ENCODE results near the gene NUMBL. TPM values are rescaled to one million over a fixed set of nuclear protein-coding genes. Genes with fewer than 3 reads are reported as not detected.

NUMBL gene
- total and polyA plus RNA-seq, 2 of the 4 experiments (the other 2 are of a cell fraction) = 6.3 to 29.0 TPM

DNA sequence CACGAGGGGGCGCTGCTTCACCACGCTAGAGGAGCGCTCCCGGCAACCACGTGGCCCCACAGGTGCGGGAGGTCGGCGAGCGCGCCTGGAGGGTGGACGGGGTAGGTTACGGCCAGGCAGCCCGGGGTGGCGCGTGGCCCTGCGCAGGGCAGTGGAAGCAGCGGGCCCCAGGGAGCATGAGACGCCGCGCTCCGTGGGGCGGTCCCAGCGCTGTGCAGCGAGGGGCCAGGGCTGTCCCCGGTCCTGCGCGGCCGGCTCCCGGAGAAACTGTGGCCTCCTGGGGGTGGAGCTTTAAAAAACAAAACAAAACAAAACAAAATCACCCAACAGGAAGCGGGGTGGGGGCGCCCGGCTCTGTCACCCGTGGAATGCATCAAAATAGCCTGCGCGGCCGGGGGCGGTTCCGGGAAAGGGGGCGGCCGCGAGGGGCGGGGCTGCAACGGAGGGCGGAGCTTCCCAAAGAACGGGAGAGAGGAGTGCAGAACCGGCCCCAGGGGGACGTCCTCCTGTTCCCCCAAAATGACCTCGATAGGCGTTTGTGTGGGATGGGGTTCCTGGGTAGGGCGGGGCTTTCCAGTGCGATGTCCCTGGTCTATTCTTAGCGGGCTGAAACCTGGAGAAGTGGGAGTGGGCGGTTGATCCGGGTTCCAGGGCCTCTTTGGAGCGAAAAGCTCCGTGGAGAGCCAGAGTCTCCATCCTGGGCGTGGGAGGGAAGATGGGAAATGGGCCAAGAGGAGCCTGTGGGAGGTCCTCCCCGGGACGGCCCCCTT lies 27.3 kb downstream of the NUMBL start (continued):
- TF ChIP-seq, protein P1, sequence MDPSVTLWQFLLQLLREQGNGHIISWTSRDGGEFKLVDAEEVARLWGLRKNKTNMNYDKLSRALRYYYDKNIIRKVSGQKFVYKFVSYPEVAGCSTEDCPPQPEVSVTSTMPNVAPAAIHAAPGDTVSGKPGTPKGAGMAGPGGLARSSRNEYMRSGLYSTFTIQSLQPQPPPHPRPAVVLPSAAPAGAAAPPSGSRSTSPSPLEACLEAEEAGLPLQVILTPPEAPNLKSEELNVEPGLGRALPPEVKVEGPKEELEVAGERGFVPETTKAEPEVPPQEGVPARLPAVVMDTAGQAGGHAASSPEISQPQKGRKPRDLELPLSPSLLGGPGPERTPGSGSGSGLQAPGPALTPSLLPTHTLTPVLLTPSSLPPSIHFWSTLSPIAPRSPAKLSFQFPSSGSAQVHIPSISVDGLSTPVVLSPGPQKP (IDR thresholded peaks at IDR 0.05; ENCODE audit: borderline replicate concordance, low read depth, low read length) = no peak

- no peaks in the 10 kb centered on the region for H3K79me1 ChIP-seq (ENCODE audit: low read depth in 1 of 2, low read length in 2 of 2)
- POLR2A ChIA-PET (ENCODE audit: unreplicated experiment) = no interaction called here
- H3K4me2 ChIP-seq (ENCODE audit: low read depth, low read length) = no peak overlapping the region
- H3K27ac ChIP-seq (ENCODE audit: insufficient read depth, low read length) = no peak overlapping the region
- H3K27me3 ChIP-seq (ENCODE audit: control insufficient read depth, insufficient read depth, low read length) = no peaks in the 10 kb centered on the region
- H3K56ac ChIP-seq (ENCODE audit: extremely low read depth, insufficient read depth, low read length) = no peak overlapping the region
- H3K14ac ChIP-seq (replicated peaks; ENCODE audit: low read depth, low read length) = no peak overlapping the region
- dilution Hi-C loops (cut with HindIII; ENCODE audit: low sequenced_read_pairs, unreplicated experiment) (no loop called here), intact Hi-C loops (cut with micrococcal nuclease) (loop anchor here (2.0 to 5.0 kb wide), 3 partner anchors 53 to 311 kb away; no protein-coding TSS in a partner anchor), in situ Hi-C loops (cut with MboI; ENCODE audit: low sequenced_read_pairs) (loop anchor here (5.0 to 25.0 kb wide), 2 partner anchors 146 to 601 kb away; partner anchors contain the start of gene HNRNPUL1)
- no peak overlapping the region for H3K18ac ChIP-seq (ENCODE audit: low read depth, low read length)
- no peaks in the 10 kb centered on the region for H4K20me1 ChIP-seq (ENCODE audit: insufficient read depth, low read length)
- no peak overlapping the region for H4K8ac ChIP-seq (ENCODE audit: low read depth in 2 of 2, low read length in 2 of 2)
- no peak overlapping the region for H2AFZ ChIP-seq (replicated peaks; ENCODE audit: low read length, poor library complexity)
- H3K4me1 ChIP-seq (ENCODE audit: control insufficient read depth, insufficient read depth, low read length) = peaks cover 6% of the 10 kb centered on the region
- H3K4ac ChIP-seq (ENCODE audit: low read depth, low read length) = no peak overlapping the region
- ATAC-seq (ENCODE audit: low read depth) (no peak), DNase-seq (no peak)
- no peak overlapping the region for H2AK5ac ChIP-seq (ENCODE audit: low read depth, low read length)
- H3K9me3 ChIP-seq (ENCODE audit: control insufficient read depth, insufficient read depth, low read length) = no peaks in the 10 kb centered on the region
- H4K5ac ChIP-seq (ENCODE audit: low read depth, low read length) = no peak overlapping the region
- H3K9me1 ChIP-seq (ENCODE audit: insufficient read depth, low read length) = peaks cover 7% of the 10 kb centered on the region; the same call in 1 of the 2 replicates
- H3K23ac ChIP-seq (ENCODE audit: low read depth, low read length) = no peak overlapping the region
- no peak overlapping the region for H3K4me3 ChIP-seq (ENCODE audit: insufficient read depth, low read depth, low read length)
- WGBS, 2 experiments (ENCODE audit: extremely low coverage in 2 of 2, insufficient read length in 1 of 2) = no CpG with 5 or more reads among the region's 1 CpG
- peak overlapping the region; percentile 38; the same call in 1 of the 2 replicates for H2BK20ac ChIP-seq (ENCODE audit: low read depth, low read length)
- H3K9ac ChIP-seq (ENCODE audit: low read depth, low read length) = no peak overlapping the region
- H2BK120ac ChIP-seq (ENCODE audit: low read depth, low read length) = no peak overlapping the region; the same call in 1 of the 2 replicates
- H4K91ac ChIP-seq (ENCODE audit: insufficient read depth, low read depth, low read length) = no peak overlapping the region
- no peak overlapping the region for H2BK15ac ChIP-seq (ENCODE audit: low read depth, low read length)
- CTCF ChIA-PET = interaction anchor here (0.6 to 1.1 kb wide), 2 partner anchors 39 to 41 kb away, joined by 3 to 4 read pairs; no protein-coding TSS in a partner anchor
- H2AK9ac ChIP-seq (replicated peaks; ENCODE audit: low read depth, low read length, poor library complexity) = no peak overlapping the region
- BruUV-seq (replicated peaks) = no TSS peak
- peaks cover under 1% of the 10 kb centered on the region; the same call in 1 of the 2 replicates for H3K36me3 ChIP-seq (ENCODE audit: control insufficient read depth, insufficient read depth, low read length)
- H2BK5ac ChIP-seq (ENCODE audit: low read depth, low read length, poor library complexity, severe bottlenecking) = no peak overlapping the region
- TF ChIP-seq RAD21 (IDR thresholded peaks at IDR 0.05; ENCODE audit: low read length) (no peak), MAFK (IDR thresholded peaks at IDR 0.05; ENCODE audit: low read depth, low read length) (no peak), RFX5 (IDR thresholded peaks at IDR 0.05; ENCODE audit: low read depth, low read length) (no peak), CHD1 (IDR thresholded peaks at IDR 0.05; ENCODE audit: low read depth, low read length) (no peak), CEBPB (IDR thresholded peaks at IDR 0.05; ENCODE audit: low read depth, low read length) (no peak), FOS (IDR thresholded peaks at IDR 0.05; ENCODE audit: low read depth, low read length) (no peak), MAZ (IDR thresholded peaks at IDR 0.05; ENCODE audit: borderline replicate concordance, low read depth, low read length) (no peak), RCOR1 (IDR thresholded peaks at IDR 0.05; ENCODE audit: insufficient replicate concordance, low read length) (no peak)
- TF ChIP-seq, protein P1 (IDR thresholded peaks at IDR 0.05; ENCODE audit: borderline replicate concordance, low read depth, low read length) = no peak
- TF ChIP-seq, protein P2, sequence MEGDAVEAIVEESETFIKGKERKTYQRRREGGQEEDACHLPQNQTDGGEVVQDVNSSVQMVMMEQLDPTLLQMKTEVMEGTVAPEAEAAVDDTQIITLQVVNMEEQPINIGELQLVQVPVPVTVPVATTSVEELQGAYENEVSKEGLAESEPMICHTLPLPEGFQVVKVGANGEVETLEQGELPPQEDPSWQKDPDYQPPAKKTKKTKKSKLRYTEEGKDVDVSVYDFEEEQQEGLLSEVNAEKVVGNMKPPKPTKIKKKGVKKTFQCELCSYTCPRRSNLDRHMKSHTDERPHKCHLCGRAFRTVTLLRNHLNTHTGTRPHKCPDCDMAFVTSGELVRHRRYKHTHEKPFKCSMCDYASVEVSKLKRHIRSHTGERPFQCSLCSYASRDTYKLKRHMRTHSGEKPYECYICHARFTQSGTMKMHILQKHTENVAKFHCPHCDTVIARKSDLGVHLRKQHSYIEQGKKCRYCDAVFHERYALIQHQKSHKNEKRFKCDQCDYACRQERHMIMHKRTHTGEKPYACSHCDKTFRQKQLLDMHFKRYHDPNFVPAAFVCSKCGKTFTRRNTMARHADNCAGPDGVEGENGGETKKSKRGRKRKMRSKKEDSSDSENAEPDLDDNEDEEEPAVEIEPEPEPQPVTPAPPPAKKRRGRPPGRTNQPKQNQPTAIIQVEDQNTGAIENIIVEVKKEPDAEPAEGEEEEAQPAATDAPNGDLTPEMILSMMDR (conservative IDR thresholded peaks at IDR 0.05; ENCODE audit: low read depth, low read length) = no peak
Observed at GRCh38 chr19:40661616-40662015, 28.8 kb downstream of the NUMBL start.
